HepG2 (cell line): ENCODE data around the gene CEACAM8.

Source experiments
- BRCA1 ChIP-seq: sonication (generic); formaldehyde crosslinking; IDR thresholded peaks from 2 replicates; pipeline ENCODE4 v1.4.0; 2020; ENCODE audit warnings: missing genetic modification reagents
- CTCF ChIP-seq: sonication (generic); formaldehyde crosslinking; IDR thresholded peaks from 2 replicates; pipeline ENCODE4 v1.5.0; 2020; ENCODE audit warnings: mild to moderate bottlenecking, missing genetic modification reagents, moderate library complexity
- MAFK ChIP-seq, 2 experiments: IDR thresholded peaks in 1 of 2; conservative IDR thresholded peaks in 1 of 2; 2 replicates each; pipeline ENCODE4 v1.6.1; 2011; ENCODE audit warnings: improper control_type of control experiment in 2 of 2, low read length in 2 of 2
- RAD21 ChIP-seq: fragments of 450-650 bp; formaldehyde crosslinking; IDR thresholded peaks from 2 replicates; pipeline ENCODE4 v1.5.0; 2020; ENCODE audit warnings: mild to moderate bottlenecking
- RFX5 ChIP-seq: IDR thresholded peaks from 2 replicates; pipeline ENCODE4 v1.6.1; 2011; ENCODE audit warnings: low read depth, low read length, improper control_type of control experiment
- SNAI1 ChIP-seq: sonication (generic); formaldehyde crosslinking; IDR thresholded peaks from 2 replicates; pipeline ENCODE4 v1.5.0; 2020; ENCODE audit warnings: mild to moderate bottlenecking, missing genetic modification reagents, borderline replicate concordance
- STAT6 ChIP-seq: sonication (generic); formaldehyde crosslinking; IDR thresholded peaks from 2 replicates; pipeline ENCODE4 v1.4.0; 2020; ENCODE audit warnings: missing genetic modification reagents, mild to moderate bottlenecking, borderline replicate concordance
- TBP ChIP-seq: sonication (generic); formaldehyde crosslinking; IDR thresholded peaks from 2 replicates; pipeline ENCODE4 v1.5.0; 2020; ENCODE audit warnings: missing genetic modification reagents
- ZBTB42 ChIP-seq: sonication (generic); formaldehyde crosslinking; IDR thresholded peaks from 2 replicates; pipeline ENCODE4 v1.5.0; 2020; ENCODE audit warnings: mild to moderate bottlenecking, missing genetic modification reagents
- ZNF232 ChIP-seq: sonication (generic); formaldehyde crosslinking; IDR thresholded peaks from 2 replicates; pipeline ENCODE4 v1.4.0; 2020; ENCODE audit warnings: missing genetic modification reagents, borderline replicate concordance
- ZNF343 ChIP-seq: sonication (generic); formaldehyde crosslinking; IDR thresholded peaks from 2 replicates; pipeline ENCODE4 v1.4.0; 2020; ENCODE audit warnings: mild to moderate bottlenecking, missing genetic modification reagents

GRCh38 chr19:42577016-42577415 is 17.7 kb downstream of the CEACAM8 start:
- TF ChIP-seq ZNF232: no peak
- TF ChIP-seq TBP (CRISPR knock-in tag): no peak
- no peak for TF ChIP-seq STAT6 (CRISPR knock-in tag)
- no peak for TF ChIP-seq MAFK (conservative IDR thresholded peaks at IDR 0.05 in 1 of 2, IDR thresholded peaks at IDR 0.05 in 1 of 2; ENCODE audit: low read length in 2 of 2)
- TF ChIP-seq BRCA1 (CRISPR knock-in tag): no peak
- no peak for TF ChIP-seq SNAI1
- TF ChIP-seq ZNF343 (CRISPR knock-in tag): no peak
- TF ChIP-seq ZBTB42: no peak
- no peak for TF ChIP-seq CTCF
- TF ChIP-seq RAD21: no peak
- no peak for TF ChIP-seq RFX5
